GM12875 (cell line): ENCODE results near the gene FZR1.

Source experiments
- H3K4me3 ChIP-seq: one replicate; pipeline ENCODE4 v1.5.1; 2011; ENCODE audit warnings: low read depth, low read length, control low read depth
- CTCF ChIP-seq: IDR thresholded peaks from 2 replicates; pipeline ENCODE4 v1.5.1; 2011; ENCODE audit warnings: low read depth, mild to moderate bottlenecking, control low read depth, inconsistent platforms, low read length, moderate library complexity, borderline replicate concordance; ENCODE audit not compliant: insufficient read depth

FZR1 gene

DNA sequence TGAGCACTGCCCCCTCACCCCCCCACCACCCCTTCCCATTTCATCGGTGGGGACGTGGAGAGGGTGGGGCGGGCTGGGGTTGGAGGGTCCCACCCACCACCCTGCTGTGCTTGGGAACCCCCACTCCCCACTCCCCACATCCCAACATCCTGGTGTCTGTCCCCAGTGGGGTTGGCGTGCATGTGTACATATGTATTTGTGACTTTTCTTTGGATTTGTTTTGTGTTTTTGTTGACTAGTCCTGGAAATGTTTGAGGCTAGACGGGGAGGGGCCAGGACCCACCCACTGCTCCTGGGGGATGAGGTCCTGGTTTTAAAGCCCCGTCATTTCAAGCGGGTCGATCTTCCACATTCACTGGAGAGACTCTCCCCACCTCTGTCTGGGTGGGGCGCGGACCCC, 29.9 kb downstream of the FZR1 start:
- H3K4me3 ChIP-seq: no peak overlapping the region
- TF ChIP-seq CTCF: no peak

DNA sequence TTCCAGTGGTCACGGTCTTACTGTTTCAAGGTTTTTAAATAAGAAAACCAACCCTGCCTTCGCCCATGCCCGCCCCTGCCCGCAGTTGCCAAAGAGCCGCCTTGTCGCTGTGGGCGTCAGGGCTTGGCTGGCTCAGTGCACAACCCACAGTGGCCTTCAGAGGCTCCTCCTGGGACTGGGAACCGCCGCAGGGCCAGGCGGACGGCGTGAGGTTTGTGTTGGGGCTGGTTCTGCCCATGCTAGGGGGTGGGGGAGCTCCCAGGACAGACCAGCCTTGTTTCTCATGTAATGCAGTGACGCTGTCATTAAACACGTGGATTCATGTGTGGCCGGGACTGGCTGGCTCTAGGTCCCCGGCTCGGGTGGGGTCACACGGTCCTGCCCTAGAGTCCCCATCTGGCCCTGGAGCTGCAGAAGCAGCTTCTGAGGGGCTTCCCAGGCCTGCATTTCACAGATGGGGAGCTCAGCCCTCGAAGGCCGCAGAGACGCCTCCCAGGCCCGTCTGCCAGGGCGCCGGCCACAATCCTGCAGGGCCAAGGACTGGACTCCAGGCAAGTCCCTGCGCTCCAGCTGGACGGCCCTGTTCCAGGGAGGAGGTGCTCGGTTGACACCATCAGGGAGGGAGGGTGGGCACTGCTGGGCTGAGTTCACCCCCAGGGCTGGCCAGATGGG, 30.5 kb downstream of the FZR1 start:
- no peak overlapping the region for H3K4me3 ChIP-seq

GRCh38 chr19:3537101-3537437, 31.0 kb downstream of the FZR1 start:
- no peak overlapping the region for H3K4me3 ChIP-seq
- TF ChIP-seq CTCF: no peak

More for the DNA sequence above, 30.5 kb downstream of the FZR1 start:
- TF ChIP-seq CTCF: no peak

DNA sequence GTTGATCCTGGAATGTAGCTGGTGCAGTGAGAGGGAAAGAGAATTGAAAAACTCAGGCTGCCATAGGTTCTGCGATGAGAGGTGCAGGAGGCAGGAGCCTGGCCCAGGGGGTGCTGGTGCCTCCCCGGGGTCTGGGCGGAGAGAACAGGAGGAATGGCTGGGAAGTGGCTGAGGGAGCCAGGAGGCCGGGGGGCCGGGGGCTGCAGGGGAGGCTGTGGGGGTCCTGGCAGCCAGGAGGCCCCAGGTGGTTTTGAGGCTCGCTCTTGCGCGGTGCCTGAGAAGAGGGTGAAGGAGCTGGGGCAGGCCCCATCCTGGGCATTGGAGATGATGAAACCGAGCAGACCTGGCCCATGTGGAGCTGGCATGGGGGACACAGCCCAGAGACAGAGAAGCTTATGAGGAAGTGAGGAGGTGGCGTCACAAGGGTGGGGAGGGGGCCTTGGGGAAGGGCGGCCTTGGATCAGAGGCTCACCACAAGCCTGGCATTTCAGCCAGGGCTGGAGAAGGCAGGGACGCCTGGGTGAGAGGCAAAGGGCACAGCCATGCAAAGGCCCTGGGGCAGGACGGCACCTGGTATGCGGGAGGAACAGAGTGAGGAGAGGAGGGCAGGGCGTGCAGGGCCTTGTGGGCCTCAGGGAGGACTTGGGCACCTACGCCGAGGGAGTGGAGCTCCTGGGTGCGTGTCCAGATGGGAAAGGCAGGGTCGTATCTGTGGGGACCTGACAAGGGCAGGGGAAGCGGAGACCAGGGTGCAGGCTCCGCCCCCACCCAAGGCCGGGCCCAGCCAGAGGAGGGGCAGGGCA, 31.5 kb downstream of the FZR1 start:
- H3K4me3 ChIP-seq: no peak overlapping the region
- TF ChIP-seq CTCF: no peak

GRCh38 chr19:3538258-3538929, 32.3 kb downstream of the FZR1 start:
- no peak overlapping the region for H3K4me3 ChIP-seq
- TF ChIP-seq CTCF: no peak

GRCh38 chr19:3538965-3539755, 33.0 kb downstream of the FZR1 start, which contains the start of gene TEKTIP1:
TEKTIP1 (plus strand) TSS chr19:3539174; CDS start chr19:3539178, 4 bp downstream.
- no peak within 1 kb of the TSS for H3K4me3 ChIP-seq
- no peak for TF ChIP-seq CTCF
